Neural cell (in vitro differentiated cells): ENCODE measurements around the gene WFDC12. TPM values are rescaled to one million over a fixed set of nuclear protein-coding genes. Genes with fewer than 3 reads are reported as not detected.

ENCODE experiments used
- H2AFZ ChIP-seq: fragments of 200-600, 300-800 bp; sonication (generic), shearing (Covaris generic); 2 replicates; pipeline ENCODE4 v1.6.0; 2014; ENCODE audit warnings: low read depth, mild to moderate bottlenecking, antibody characterized with exemption, low read length, moderate library complexity
- H3F3A ChIP-seq: fragments of 200-600 bp; shearing (Covaris generic); 2 replicates; pipeline ENCODE4 v1.6.1; 2016; ENCODE audit warnings: mild to moderate bottlenecking, moderate library complexity, mixed read lengths, antibody characterized with exemption, low read length; ENCODE audit not compliant: insufficient read depth, poor library complexity, severe bottlenecking
- H3K27ac ChIP-seq: fragments of 200-600, 300-800 bp; sonication (generic), shearing (Covaris generic); 2 replicates; pipeline ENCODE4 v1.5.1; 2014; ENCODE audit warnings: mild to moderate bottlenecking, low read length, moderate library complexity
- H3K27me3 ChIP-seq: fragments of 300-800, 200-600 bp; sonication (generic), shearing (Covaris generic); 2 replicates; pipeline ENCODE4 v1.6.0; 2014; ENCODE audit warnings: mild to moderate bottlenecking, low read depth, low read length, moderate library complexity; ENCODE audit not compliant: insufficient read depth
- H3K36me3 ChIP-seq: fragments of 300-800, 200-600 bp; sonication (generic), shearing (Covaris generic); 2 replicates; pipeline ENCODE4 v1.5.1; 2014; ENCODE audit warnings: mild to moderate bottlenecking, antibody characterized with exemption, low read length, moderate library complexity; ENCODE audit not compliant: insufficient read depth
- H3K4me2 ChIP-seq: fragments of 300-800, 200-600 bp; sonication (generic), shearing (Covaris generic); 2 replicates; pipeline ENCODE4 v1.6.0; 2014; ENCODE audit warnings: mild to moderate bottlenecking, low read length
- H3K4me3 ChIP-seq: fragments of 300-800, 200-600 bp; sonication (generic), shearing (Covaris generic); 2 replicates; pipeline ENCODE4 v1.5.1; 2014; ENCODE audit warnings: mild to moderate bottlenecking, low read length, moderate library complexity
- H3K79me2 ChIP-seq: fragments of 200-600 bp; shearing (Covaris generic); replicated peaks from 2 replicates; pipeline ENCODE4 v1.6.0; 2014; ENCODE audit warnings: mild to moderate bottlenecking, low read length, moderate library complexity; ENCODE audit not compliant: insufficient read depth
- H3K9ac ChIP-seq: fragments of 300-800, 200-600 bp; sonication (generic), shearing (Covaris generic); 2 replicates; pipeline ENCODE4 v1.6.1; 2016; ENCODE audit warnings: mild to moderate bottlenecking, low read length, mixed read lengths
- H3K9me2 ChIP-seq: fragments of 200-600 bp; shearing (Covaris generic); 2 replicates; pipeline ENCODE4 v1.6.1; 2016; ENCODE audit warnings: mild to moderate bottlenecking, low read length, mixed read lengths; ENCODE audit not compliant: insufficient read depth
- H3K9me3 ChIP-seq: fragments of 200-600, 300-800 bp; sonication (generic), shearing (Covaris generic); 2 replicates; pipeline ENCODE4 v1.6.1; 2016; ENCODE audit warnings: mild to moderate bottlenecking, mixed run types, low read length, moderate library complexity, mixed read lengths
- H4K20me1 ChIP-seq: fragments of 200-600 bp; shearing (Covaris generic); 2 replicates; pipeline ENCODE4 v1.6.1; 2016; ENCODE audit warnings: mild to moderate bottlenecking, mixed run types; ENCODE audit not compliant: insufficient read depth
- CTCF ChIP-seq: fragments of 450-650 bp; IDR thresholded peaks from 2 replicates; pipeline ENCODE4 v1.5.1; 2014; ENCODE audit warnings: antibody characterized with exemption, mild to moderate bottlenecking, moderate library complexity; ENCODE audit not compliant: poor library complexity, severe bottlenecking
- EP300 ChIP-seq: fragments of 450-650 bp; conservative IDR thresholded peaks from 2 replicates; pipeline ENCODE4 v1.6.1; 2014; ENCODE audit warnings: antibody characterized with exemption, mild to moderate bottlenecking, moderate library complexity; ENCODE audit not compliant: poor library complexity, severe bottlenecking
- EZH2 ChIP-seq: fragments of 200-600, 300-800 bp; shearing (Covaris generic), sonication (generic); IDR thresholded peaks from 2 replicates; pipeline ENCODE4 v1.6.1; 2014; ENCODE audit warnings: antibody characterized with exemption, low read length, borderline replicate concordance, mild to moderate bottlenecking; ENCODE audit not compliant: insufficient read depth, poor library complexity, severe bottlenecking
- MXI1 ChIP-seq: fragments of 450-650 bp; conservative IDR thresholded peaks from 2 replicates; pipeline ENCODE4 v1.6.1; 2014; ENCODE audit warnings: antibody characterized with exemption, mild to moderate bottlenecking; ENCODE audit not compliant: poor library complexity, severe bottlenecking
- POLR2AphosphoS5 ChIP-seq: IDR thresholded peaks from 2 replicates; pipeline ENCODE4 v1.6.1; 2012
- RAD21 ChIP-seq: fragments of 450-650 bp; conservative IDR thresholded peaks from 2 replicates; pipeline ENCODE4 v1.6.1; 2014; ENCODE audit warnings: antibody characterized with exemption, mild to moderate bottlenecking, moderate library complexity
- SMC3 ChIP-seq: fragments of 450-650 bp; conservative IDR thresholded peaks from 2 replicates; pipeline ENCODE4 v1.6.1; 2014; ENCODE audit warnings: antibody characterized with exemption, mild to moderate bottlenecking, moderate library complexity; ENCODE audit not compliant: poor library complexity
- TAF1 ChIP-seq: IDR thresholded peaks from 2 replicates; pipeline ENCODE4 v1.6.1; 2012; ENCODE audit warnings: low read depth
- polyA plus RNA-seq: library from polyadenylated mRNA; depleted of rRNA; stranded (reverse); fragments of >200 nt; gene quantifications from 2 replicates; pipeline ENCODE4 v1.2.3, GENCODE V29; 2014
- TF ChIP-seq, protein P1 (sequence below): IDR thresholded peaks from 2 replicates; pipeline ENCODE4 v1.6.1; 2012; ENCODE audit warnings: borderline replicate concordance

The WFDC12 gene
- polyA plus RNA-seq, 1 donor from 2014 or later = not detected

DNA sequence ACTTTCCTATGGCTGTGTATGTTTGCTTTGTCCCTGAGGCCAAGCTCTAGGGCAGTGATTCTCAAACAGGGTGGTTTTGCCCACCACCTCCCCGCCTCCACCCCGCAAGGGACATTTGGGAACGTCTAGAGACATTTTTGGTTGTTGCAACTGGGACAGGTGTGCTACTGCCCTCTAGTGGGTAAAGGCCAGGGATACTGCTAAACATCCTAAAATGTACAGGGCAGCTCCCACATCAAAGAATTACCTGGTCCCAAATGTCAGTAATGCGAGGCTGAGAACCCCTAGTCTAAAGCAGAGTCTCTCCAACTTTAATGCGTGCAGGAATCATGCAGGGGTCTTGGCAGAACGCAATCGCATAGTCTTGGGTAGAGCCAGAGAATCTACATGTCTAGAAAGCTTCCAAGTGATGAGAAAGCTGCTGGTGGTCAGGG, 28.4 kb downstream of the WFDC12 start:
- Histone ChIP-seq H3F3A (no peaks in the 10 kb centered on the region), H3K27me3 (peaks cover 23% of the 10 kb centered on the region), H3K36me3 (no peaks in the 10 kb centered on the region), H3K9me2 (no peaks in the 10 kb centered on the region), H3K4me2 (no peak overlapping the region), H3K27ac (no peak overlapping the region), H3K4me3 (no peak overlapping the region), H2AFZ (no peak overlapping the region), H3K9ac (no peak overlapping the region), H3K9me3 (no peaks in the 10 kb centered on the region), H4K20me1 (no peaks in the 10 kb centered on the region), H3K79me2 (no peaks in the 10 kb centered on the region)
- TF ChIP-seq CTCF (no peak), MXI1 (no peak), RAD21 (no peak), TAF1 (no peak), SMC3 (no peak), EP300 (no peak), EZH2 (no peak), POLR2AphosphoS5 (no peak)
- TF ChIP-seq, protein P1, sequence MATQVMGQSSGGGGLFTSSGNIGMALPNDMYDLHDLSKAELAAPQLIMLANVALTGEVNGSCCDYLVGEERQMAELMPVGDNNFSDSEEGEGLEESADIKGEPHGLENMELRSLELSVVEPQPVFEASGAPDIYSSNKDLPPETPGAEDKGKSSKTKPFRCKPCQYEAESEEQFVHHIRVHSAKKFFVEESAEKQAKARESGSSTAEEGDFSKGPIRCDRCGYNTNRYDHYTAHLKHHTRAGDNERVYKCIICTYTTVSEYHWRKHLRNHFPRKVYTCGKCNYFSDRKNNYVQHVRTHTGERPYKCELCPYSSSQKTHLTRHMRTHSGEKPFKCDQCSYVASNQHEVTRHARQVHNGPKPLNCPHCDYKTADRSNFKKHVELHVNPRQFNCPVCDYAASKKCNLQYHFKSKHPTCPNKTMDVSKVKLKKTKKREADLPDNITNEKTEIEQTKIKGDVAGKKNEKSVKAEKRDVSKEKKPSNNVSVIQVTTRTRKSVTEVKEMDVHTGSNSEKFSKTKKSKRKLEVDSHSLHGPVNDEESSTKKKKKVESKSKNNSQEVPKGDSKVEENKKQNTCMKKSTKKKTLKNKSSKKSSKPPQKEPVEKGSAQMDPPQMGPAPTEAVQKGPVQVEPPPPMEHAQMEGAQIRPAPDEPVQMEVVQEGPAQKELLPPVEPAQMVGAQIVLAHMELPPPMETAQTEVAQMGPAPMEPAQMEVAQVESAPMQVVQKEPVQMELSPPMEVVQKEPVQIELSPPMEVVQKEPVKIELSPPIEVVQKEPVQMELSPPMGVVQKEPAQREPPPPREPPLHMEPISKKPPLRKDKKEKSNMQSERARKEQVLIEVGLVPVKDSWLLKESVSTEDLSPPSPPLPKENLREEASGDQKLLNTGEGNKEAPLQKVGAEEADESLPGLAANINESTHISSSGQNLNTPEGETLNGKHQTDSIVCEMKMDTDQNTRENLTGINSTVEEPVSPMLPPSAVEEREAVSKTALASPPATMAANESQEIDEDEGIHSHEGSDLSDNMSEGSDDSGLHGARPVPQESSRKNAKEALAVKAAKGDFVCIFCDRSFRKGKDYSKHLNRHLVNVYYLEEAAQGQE = no peak

- TF ChIP-seq POLR2AphosphoS5 (no peak), EZH2 (no peak), CTCF (no peak), EP300 (no peak)
- Histone ChIP-seq H3K27me3 (peaks cover 15% of the 10 kb centered on the region), H3K4me3 (no peak overlapping the region), H3K27ac (no peak overlapping the region), H3K9me3 (no peaks in the 10 kb centered on the region), H3K4me2 (no peak overlapping the region), H3K36me3 (no peaks in the 10 kb centered on the region), H2AFZ (no peak overlapping the region), H3K79me2 (no peaks in the 10 kb centered on the region), H3K9ac (no peak overlapping the region), H3F3A (no peaks in the 10 kb centered on the region), H4K20me1 (no peaks in the 10 kb centered on the region), H3K9me2 (no peaks in the 10 kb centered on the region)
Measured at GRCh38 chr20:45094864-45095574, 29.2 kb downstream of the WFDC12 start.
